Ovary (tissue), 3 donors: ENCODE measurements around the gene ZNFX1.
"Not testable (repeated sequence)": the region's sequence is repeated elsewhere in the genome, so short reads cannot be mapped to it uniquely, and the experiment has no call there.

Experiments
- CTCF ChIP-seq, 3 donors: fragments of 450-650 bp in 2 of 3; fragments of 200-600 bp in 1 of 3; IDR thresholded peaks; one replicate each; pipeline versions ENCODE4 v1.5.1 to v1.8.0; 2016 to 2022; ENCODE audit warnings: antibody characterized with exemption in 3 of 3, mild to moderate bottlenecking in 1 of 3
- EP300 ChIP-seq: sonication (generic); formaldehyde crosslinking; IDR thresholded peaks from one replicate; pipeline ENCODE4 v1.6.1; 2017; ENCODE audit warnings: antibody characterized with exemption
- donor health status: DM: no; HTN: no; CAD: no.

- not testable (repeated sequence) for TF ChIP-seq CTCF (IDR thresholded peaks at IDR 0.05); EP300
These were observed 16.3 kb upstream of the ZNFX1 start for GRCh38 chr20:49294002-49294654.
